ENCODE measurements around the gene GRB10. TPM values are rescaled to one million over a fixed set of nuclear protein-coding genes. Genes with fewer than 3 reads are reported as not detected.

Gene GRB10
- polyA plus RNA-seq, 3 donors = 1.3 to 3.1 (median 1.5) TPM

DNA sequence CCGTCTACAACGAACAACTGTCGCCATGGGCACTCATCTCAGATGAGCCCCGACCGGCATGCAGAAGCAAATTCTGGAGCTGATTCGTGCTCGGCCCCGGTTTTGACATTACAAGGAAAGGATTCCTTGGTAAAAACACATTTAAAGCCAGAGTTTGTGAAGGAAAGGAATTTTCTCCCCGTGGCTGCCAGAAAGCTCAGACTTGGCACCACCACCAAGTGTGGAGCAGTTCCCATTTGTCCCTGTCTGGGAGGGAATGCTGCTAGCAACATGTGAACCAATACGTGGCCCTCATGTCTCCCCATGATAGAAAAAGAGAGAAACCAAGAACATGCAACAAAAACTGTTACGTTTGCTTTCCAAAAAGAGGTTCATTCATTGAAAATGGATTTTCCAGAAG is 162.3 kb downstream of the GRB10 start:
- Mint-ChIP-seq H3K9me3 (no peaks in the 10 kb centered on the region), H3K4me1 (no peaks in the 10 kb centered on the region), H3K36me3 (peaks cover 2 to 3% of the 10 kb centered on the region in 2 donors), H3K27ac (no peak overlapping the region), H3K4me3 (no peak overlapping the region), H3K27me3 (ENCODE audit: low read depth in 3 of 3) (peaks cover 0 to under 1% (median 0%) of the 10 kb centered on the region in 3 donors)
- Histone ChIP-seq H3K27me3 (ENCODE audit: control insufficient read depth in 2 of 2, insufficient read depth in 2 of 2, low read length in 2 of 2) (no peaks in the 10 kb centered on the region), H3K36me3 (replicated peaks in 1 of 2; ENCODE audit: control insufficient read depth in 1 of 2, insufficient read depth in 2 of 2, low read length in 2 of 2) (no peaks in the 10 kb centered on the region), H4K20me1 (ENCODE audit: insufficient read depth, low read length) (no peaks in the 10 kb centered on the region), H3K9me3 (replicated peaks in 1 of 2; ENCODE audit: control insufficient read depth in 1 of 2, insufficient read depth in 1 of 2, low read length in 2 of 2) (no peaks in the 10 kb centered on the region), H3K4me2 (replicated peaks; ENCODE audit: extremely low read depth, low read length, poor library complexity, severe bottlenecking) (no peak overlapping the region), H3K4me3 (replicated peaks in 1 of 3; ENCODE audit: low read depth in 2 of 3, low read length in 3 of 3) (no peak overlapping the region), H3K79me2 (ENCODE audit: insufficient read depth, low read length) (no peaks in the 10 kb centered on the region), H3K9ac (ENCODE audit: insufficient read depth, low read length, poor library complexity, severe bottlenecking) (no peak overlapping the region), H2AFZ (ENCODE audit: insufficient read depth, low read depth, low read length, poor library complexity, severe bottlenecking) (no peak overlapping the region), H3K27ac (ENCODE audit: low read depth in 1 of 2, low read length in 2 of 2) (no peak overlapping the region), H3K4me1 (ENCODE audit: control insufficient read depth in 1 of 2, insufficient read depth in 2 of 2, low read length in 2 of 2) (no peaks in the 10 kb centered on the region)
- intact Hi-C loops (cut with micrococcal nuclease) = no loop called here
- DNase-seq = no peak
- 98% methylated on average over 9 of the region's 11 CpGs for WGBS (ENCODE audit: insufficient coverage)
- TF ChIP-seq, protein P1, sequence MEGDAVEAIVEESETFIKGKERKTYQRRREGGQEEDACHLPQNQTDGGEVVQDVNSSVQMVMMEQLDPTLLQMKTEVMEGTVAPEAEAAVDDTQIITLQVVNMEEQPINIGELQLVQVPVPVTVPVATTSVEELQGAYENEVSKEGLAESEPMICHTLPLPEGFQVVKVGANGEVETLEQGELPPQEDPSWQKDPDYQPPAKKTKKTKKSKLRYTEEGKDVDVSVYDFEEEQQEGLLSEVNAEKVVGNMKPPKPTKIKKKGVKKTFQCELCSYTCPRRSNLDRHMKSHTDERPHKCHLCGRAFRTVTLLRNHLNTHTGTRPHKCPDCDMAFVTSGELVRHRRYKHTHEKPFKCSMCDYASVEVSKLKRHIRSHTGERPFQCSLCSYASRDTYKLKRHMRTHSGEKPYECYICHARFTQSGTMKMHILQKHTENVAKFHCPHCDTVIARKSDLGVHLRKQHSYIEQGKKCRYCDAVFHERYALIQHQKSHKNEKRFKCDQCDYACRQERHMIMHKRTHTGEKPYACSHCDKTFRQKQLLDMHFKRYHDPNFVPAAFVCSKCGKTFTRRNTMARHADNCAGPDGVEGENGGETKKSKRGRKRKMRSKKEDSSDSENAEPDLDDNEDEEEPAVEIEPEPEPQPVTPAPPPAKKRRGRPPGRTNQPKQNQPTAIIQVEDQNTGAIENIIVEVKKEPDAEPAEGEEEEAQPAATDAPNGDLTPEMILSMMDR (IDR thresholded peaks at IDR 0.05) = no peak

DNA sequence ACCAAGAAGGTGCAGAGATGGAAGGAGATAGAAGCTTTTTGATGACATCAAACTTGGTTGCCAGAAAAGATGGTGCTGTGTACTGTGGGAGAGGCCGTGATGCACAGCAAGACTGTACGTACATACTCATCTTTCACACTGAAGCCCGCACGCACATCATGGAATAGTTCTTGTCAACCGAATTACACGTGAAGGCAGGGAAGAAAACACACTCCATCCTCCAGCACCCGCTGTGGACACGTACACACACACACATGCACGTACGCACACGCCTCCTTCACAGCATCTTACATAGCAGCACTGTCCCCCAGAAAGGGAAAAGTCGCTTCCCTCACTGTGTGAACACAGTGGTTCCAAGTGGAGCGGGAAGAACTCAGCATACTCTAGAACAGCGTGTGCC is 163.0 kb downstream of the GRB10 start:
- Histone ChIP-seq H3K79me2 (ENCODE audit: insufficient read depth, low read length) (no peaks in the 10 kb centered on the region), H3K36me3 (replicated peaks in 1 of 2; ENCODE audit: control insufficient read depth in 1 of 2, insufficient read depth in 2 of 2, low read length in 2 of 2) (no peaks in the 10 kb centered on the region), H2AFZ (ENCODE audit: insufficient read depth, low read depth, low read length, poor library complexity, severe bottlenecking) (no peak overlapping the region), H3K4me1 (ENCODE audit: control insufficient read depth in 1 of 2, insufficient read depth in 2 of 2, low read length in 2 of 2) (no peaks in the 10 kb centered on the region), H3K27ac (ENCODE audit: low read depth in 1 of 2, low read length in 2 of 2) (no peak overlapping the region), H3K4me2 (replicated peaks; ENCODE audit: extremely low read depth, low read length, poor library complexity, severe bottlenecking) (no peak overlapping the region), H4K20me1 (ENCODE audit: insufficient read depth, low read length) (no peaks in the 10 kb centered on the region), H3K27me3 (ENCODE audit: control insufficient read depth in 2 of 2, insufficient read depth in 2 of 2, low read length in 2 of 2) (no peaks in the 10 kb centered on the region), H3K9ac (ENCODE audit: insufficient read depth, low read length, poor library complexity, severe bottlenecking) (no peak overlapping the region), H3K4me3 (replicated peaks in 1 of 3; ENCODE audit: low read depth in 2 of 3, low read length in 3 of 3) (no peak overlapping the region), H3K9me3 (replicated peaks in 1 of 2; ENCODE audit: control insufficient read depth in 1 of 2, insufficient read depth in 1 of 2, low read length in 2 of 2) (no peaks in the 10 kb centered on the region)
- Mint-ChIP-seq H3K27ac (no peak overlapping the region), H3K4me3 (no peak overlapping the region), H3K9me3 (no peaks in the 10 kb centered on the region), H3K36me3 (peaks cover 2 to 3% of the 10 kb centered on the region in 2 donors), H3K4me1 (no peaks in the 10 kb centered on the region), H3K27me3 (ENCODE audit: low read depth in 3 of 3) (peaks cover 0 to 2% (median 2%) of the 10 kb centered on the region in 3 donors)
- 100% methylated on average over 7 of the region's 14 CpGs for WGBS (ENCODE audit: insufficient coverage)
- intact Hi-C loops (cut with micrococcal nuclease) = no loop called here
- DNase-seq = no peak
- TF ChIP-seq, protein P1 (IDR thresholded peaks at IDR 0.05) = no peak

Data from CD14-positive monocyte (primary cell).